Caco-2 (cell line): Measurements from ENCODE around the gene PLA2G2D. TPM values are rescaled to one million over a fixed set of nuclear protein-coding genes. Genes with fewer than 3 reads are reported as not detected.

Source experiments
- BruUV-seq: library from RNA; stranded (reverse); fragments of 400-500 nt; replicated peaks from 2 replicates; lab custom pipeline; 2021; lab: Mats Ljungman, UMichigan
- CTCF ChIA-PET: fragments of 300-600 bp; sonication (Branson Sonifier 250); formaldehyde crosslinking; loops from one replicate; lab custom pipeline; 2022; ENCODE audit warnings: antibody characterized with exemption; lab: Charles Lee
- POLR2A ChIA-PET: fragments of 300-600 bp; sonication (Branson Sonifier 250); formaldehyde crosslinking; loops from one replicate; lab custom pipeline; 2022; ENCODE audit warnings: antibody characterized with exemption; lab: Charles Lee
- DNase-seq, 2 experiments: peaks; one replicate each; pipeline versions ENCODE4 v3.0.0 to v3.0.0-alpha.2; 2020 to 2022
- H3K27me3 ChIP-seq: replicated peaks from 2 replicates; pipeline ENCODE4 v1.6.0; 2011; ENCODE audit warnings: low read length; ENCODE audit not compliant: control insufficient read depth, insufficient read depth
- H3K36me3 ChIP-seq: 2 replicates; pipeline ENCODE4 v1.5.1; 2011; ENCODE audit warnings: low read length; ENCODE audit not compliant: control insufficient read depth, insufficient read depth
- H3K4me1 ChIP-seq: fragments of 250-450 bp; sonication (Bioruptor Pico); 2 replicates; pipeline ENCODE4 v1.5.1; 2020; ENCODE audit warnings: mild to moderate bottlenecking
- H3K4me3 ChIP-seq: 2 replicates; pipeline ENCODE4 v1.5.1; 2011; ENCODE audit warnings: low read depth, mild to moderate bottlenecking, control low read depth, low read length
- H3K9me3 ChIP-seq: fragments of 250-450 bp; sonication (Bioruptor Pico); 2 replicates; pipeline ENCODE4 v1.5.1; 2020; ENCODE audit warnings: mild to moderate bottlenecking, moderate library complexity
- H3K27ac Mint-ChIP-seq: one replicate; pipeline ENCODE4 v1.8.0; 2022; ENCODE audit warnings: mixed read lengths; ENCODE audit not compliant: unreplicated experiment
- H3K27me3 Mint-ChIP-seq: one replicate; pipeline ENCODE4 v1.8.0; 2022; ENCODE audit warnings: mixed read lengths; ENCODE audit not compliant: insufficient read depth, unreplicated experiment
- H3K36me3 Mint-ChIP-seq: one replicate; pipeline ENCODE4 v1.8.0; 2022; ENCODE audit warnings: mild to moderate bottlenecking, mixed read lengths; ENCODE audit not compliant: insufficient read depth, unreplicated experiment
- H3K4me1 Mint-ChIP-seq: one replicate; pipeline ENCODE4 v1.8.0; 2022; ENCODE audit warnings: low read depth, mixed read lengths; ENCODE audit not compliant: unreplicated experiment
- H3K4me3 Mint-ChIP-seq: one replicate; pipeline ENCODE4 v1.8.0; 2022; ENCODE audit warnings: mild to moderate bottlenecking, moderate library complexity, mixed read lengths; ENCODE audit not compliant: unreplicated experiment
- H3K9me3 Mint-ChIP-seq: one replicate; pipeline ENCODE4 v1.8.0; 2022; ENCODE audit warnings: mixed read lengths; ENCODE audit not compliant: unreplicated experiment
- intact Hi-C: fragments of 100-400 bp; cut with micrococcal nuclease; formaldehyde crosslinking; loops from one replicate; pipeline ENCODE4 v1.10.0; 2022; ENCODE audit not compliant: unreplicated experiment
- total RNA-seq: library from RNA; stranded (reverse); gene quantifications from 2 replicates; pipeline ENCODE4 v1.2.3, GENCODE V29; 2022
- TF ChIP-seq, protein P1 (sequence below), 2 experiments: fragments of 200-600 bp in 1 of 2; IDR thresholded peaks; 1 replicate in 1 of 2; 2 replicates in 1 of 2; pipeline versions ENCODE4 v1.5.1 to v1.8.0; 2011 to 2022; ENCODE audit warnings: antibody characterized with exemption in 1 of 2, control low read depth in 1 of 2, inconsistent platforms in 1 of 2, low read depth in 1 of 2, low read length in 1 of 2, mild to moderate bottlenecking in 1 of 2, moderate library complexity in 1 of 2; ENCODE audit not compliant: insufficient read depth in 1 of 2, severe bottlenecking in 1 of 2, unreplicated experiment in 1 of 2

Gene PLA2G2D
- total RNA-seq, 1 experiment from 2014 or later = not detected

DNA sequence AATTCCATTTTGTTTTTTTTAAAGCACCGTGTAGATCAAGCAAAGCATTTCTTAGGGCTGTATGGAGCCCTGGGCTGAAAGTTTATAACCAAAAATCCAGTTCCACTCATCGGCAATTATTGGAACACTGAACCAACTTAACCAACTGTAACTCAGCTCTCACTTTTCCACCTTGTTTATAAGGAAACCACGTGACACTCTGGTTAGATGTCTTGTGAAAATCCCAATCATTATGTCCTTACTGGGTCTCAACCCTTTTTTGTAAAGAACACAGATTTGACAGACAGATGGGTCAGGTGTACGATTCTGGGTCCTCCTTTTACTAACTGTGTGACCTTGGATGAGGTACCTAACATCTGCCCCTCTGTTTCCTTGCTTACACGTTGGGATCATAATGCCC, 43.1 kb downstream of the PLA2G2D start:
- Mint-ChIP-seq H3K27ac (no peak overlapping the region), H3K27me3 (no peaks in the 10 kb centered on the region)
- CTCF ChIA-PET = no interaction called here

DNA sequence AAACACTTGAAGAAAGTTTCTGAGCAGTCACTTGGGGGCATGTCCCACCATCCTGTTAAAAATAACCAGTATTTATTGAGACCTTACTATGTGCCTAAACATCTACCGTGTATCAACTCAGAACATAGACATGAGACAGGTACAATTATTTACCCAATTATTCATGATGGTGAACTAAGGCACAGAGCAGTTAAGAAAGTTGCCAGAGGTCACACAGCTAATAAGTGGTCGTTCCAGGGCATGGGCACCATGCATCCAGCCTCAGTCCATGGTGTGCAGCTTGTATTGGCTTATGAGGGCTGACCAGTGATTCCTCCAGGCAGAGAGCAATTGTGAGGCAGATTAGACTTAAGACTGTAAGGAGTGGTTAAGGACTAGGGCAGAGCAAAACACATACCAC, 44.0 kb downstream of the PLA2G2D start:
- no peaks in the 10 kb centered on the region for H3K27me3 Mint-ChIP-seq
- no TSS peak for BruUV-seq
- TF ChIP-seq, protein P1, sequence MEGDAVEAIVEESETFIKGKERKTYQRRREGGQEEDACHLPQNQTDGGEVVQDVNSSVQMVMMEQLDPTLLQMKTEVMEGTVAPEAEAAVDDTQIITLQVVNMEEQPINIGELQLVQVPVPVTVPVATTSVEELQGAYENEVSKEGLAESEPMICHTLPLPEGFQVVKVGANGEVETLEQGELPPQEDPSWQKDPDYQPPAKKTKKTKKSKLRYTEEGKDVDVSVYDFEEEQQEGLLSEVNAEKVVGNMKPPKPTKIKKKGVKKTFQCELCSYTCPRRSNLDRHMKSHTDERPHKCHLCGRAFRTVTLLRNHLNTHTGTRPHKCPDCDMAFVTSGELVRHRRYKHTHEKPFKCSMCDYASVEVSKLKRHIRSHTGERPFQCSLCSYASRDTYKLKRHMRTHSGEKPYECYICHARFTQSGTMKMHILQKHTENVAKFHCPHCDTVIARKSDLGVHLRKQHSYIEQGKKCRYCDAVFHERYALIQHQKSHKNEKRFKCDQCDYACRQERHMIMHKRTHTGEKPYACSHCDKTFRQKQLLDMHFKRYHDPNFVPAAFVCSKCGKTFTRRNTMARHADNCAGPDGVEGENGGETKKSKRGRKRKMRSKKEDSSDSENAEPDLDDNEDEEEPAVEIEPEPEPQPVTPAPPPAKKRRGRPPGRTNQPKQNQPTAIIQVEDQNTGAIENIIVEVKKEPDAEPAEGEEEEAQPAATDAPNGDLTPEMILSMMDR (IDR thresholded peaks at IDR 0.05; ENCODE audit: insufficient read depth in 1 of 2, low read depth in 1 of 2, low read length in 1 of 2, severe bottlenecking in 1 of 2, unreplicated experiment in 1 of 2) = no peak
- Histone ChIP-seq H3K4me1 (no peaks in the 10 kb centered on the region), H3K9me3 (no peaks in the 10 kb centered on the region), H3K27me3 (no peaks in the 10 kb centered on the region), H3K4me3 (no peak overlapping the region), H3K36me3 (no peaks in the 10 kb centered on the region)
- H3K9me3 Mint-ChIP-seq = no peaks in the 10 kb centered on the region
- H3K4me3 Mint-ChIP-seq = no peak overlapping the region
- ChIA-PET CTCF (no interaction called here), POLR2A (no interaction called here)
- intact Hi-C loops = no loop called here
- no peaks in the 10 kb centered on the region for H3K36me3 Mint-ChIP-seq
- H3K27ac Mint-ChIP-seq = no peak overlapping the region
- no peak for DNase-seq
- no peaks in the 10 kb centered on the region for H3K4me1 Mint-ChIP-seq

More for the DNA sequence above, 43.1 kb downstream of the PLA2G2D start:
- H3K9me3 Mint-ChIP-seq = no peaks in the 10 kb centered on the region
- H3K9me3 ChIP-seq = no peaks in the 10 kb centered on the region
- no TSS peak for BruUV-seq
- no peaks in the 10 kb centered on the region for H3K36me3 Mint-ChIP-seq
- intact Hi-C loops = no loop called here
- no peak for DNase-seq
- no peak overlapping the region for H3K4me3 ChIP-seq
- no peak overlapping the region for H3K4me3 Mint-ChIP-seq
- H3K4me1 ChIP-seq = no peaks in the 10 kb centered on the region
- no peaks in the 10 kb centered on the region for H3K36me3 ChIP-seq
- no peaks in the 10 kb centered on the region for H3K27me3 ChIP-seq
- TF ChIP-seq, protein P1 (IDR thresholded peaks at IDR 0.05; ENCODE audit: insufficient read depth in 1 of 2, low read depth in 1 of 2, low read length in 1 of 2, severe bottlenecking in 1 of 2, unreplicated experiment in 1 of 2) = no peak
- no peaks in the 10 kb centered on the region for H3K4me1 Mint-ChIP-seq
- POLR2A ChIA-PET = no interaction called here

- no peaks in the 10 kb centered on the region for H3K4me1 ChIP-seq
- no peaks in the 10 kb centered on the region for H3K36me3 ChIP-seq
- Mint-ChIP-seq H3K4me3 (no peak overlapping the region), H3K36me3 (no peaks in the 10 kb centered on the region), H3K4me1 (no peaks in the 10 kb centered on the region), H3K9me3 (no peaks in the 10 kb centered on the region), H3K27me3 (no peaks in the 10 kb centered on the region), H3K27ac (no peak overlapping the region)
- H3K9me3 ChIP-seq = no peaks in the 10 kb centered on the region
- BruUV-seq = no TSS peak
- no peak overlapping the region for H3K4me3 ChIP-seq
- intact Hi-C loops = no loop called here
- DNase-seq = no peak
- no peaks in the 10 kb centered on the region for H3K27me3 ChIP-seq
- TF ChIP-seq, protein P1 (IDR thresholded peaks at IDR 0.05; ENCODE audit: insufficient read depth in 1 of 2, low read depth in 1 of 2, low read length in 1 of 2, severe bottlenecking in 1 of 2, unreplicated experiment in 1 of 2) = no peak
- ChIA-PET POLR2A (no interaction called here), CTCF (no interaction called here)
Measured at GRCh38 chr1:20074725-20075171, 44.6 kb downstream of the PLA2G2D start.
